OCI-LY7 (cell line): ENCODE results near the gene HID1. TPM values are rescaled to one million over a fixed set of nuclear protein-coding genes. Genes with fewer than 3 reads are reported as not detected.

ENCODE experiments used
- BruUV-seq: library from RNA; stranded (reverse); fragments of 400-500 nt; replicated peaks from 2 replicates; lab custom pipeline; 2021; lab: Mats Ljungman, UMichigan
- CTCF ChIA-PET: fragments of 300-600 bp; sonication (Branson Sonifier 250); formaldehyde crosslinking; loops from one replicate; lab custom pipeline; 2022; ENCODE audit warnings: antibody characterized with exemption; ENCODE audit not compliant: unreplicated experiment; lab: Charles Lee
- POLR2A ChIA-PET: fragments of 300-600 bp; sonication (Branson Sonifier 250); formaldehyde crosslinking; loops from one replicate; lab custom pipeline; 2022; ENCODE audit warnings: antibody characterized with exemption; lab: Charles Lee
- DNase-seq: peaks from one replicate; pipeline ENCODE4 v3.0.0-alpha.2; 2015; ENCODE audit warnings: low spot score
- H2AFZ ChIP-seq: fragments of 200-600 bp; sonication (generic), shearing (Covaris generic); 2 replicates; pipeline ENCODE4 v1.6.1; 2014; ENCODE audit warnings: mild to moderate bottlenecking, antibody characterized with exemption, low read length, moderate library complexity
- H3K27ac ChIP-seq: fragments of 200-600 bp; sonication (generic); 2 replicates; pipeline ENCODE4 v1.5.1; 2014; ENCODE audit warnings: mixed run types, low read depth, mild to moderate bottlenecking, moderate library complexity, low read length, inconsistent platforms; ENCODE audit not compliant: poor library complexity, severe bottlenecking
- H3K36me3 ChIP-seq: fragments of 200-600 bp; sonication (generic); 2 replicates; pipeline ENCODE4 v1.6.1; 2014; ENCODE audit warnings: mild to moderate bottlenecking, antibody characterized with exemption, low read length, moderate library complexity, mixed read lengths; ENCODE audit not compliant: insufficient read depth
- H3K4me1 ChIP-seq: fragments of 200-600 bp; sonication (generic); 2 replicates; pipeline ENCODE4 v1.5.1; 2014; ENCODE audit warnings: mild to moderate bottlenecking, low read length; ENCODE audit not compliant: insufficient read depth, poor library complexity, severe bottlenecking
- H3K4me2 ChIP-seq: fragments of 200-600 bp; sonication (generic); 2 replicates; pipeline ENCODE4 v1.6.1; 2014; ENCODE audit warnings: mild to moderate bottlenecking, low read length
- H3K4me3 ChIP-seq: fragments of 200-600 bp; sonication (generic); 2 replicates; pipeline ENCODE4 v1.5.1; 2014; ENCODE audit warnings: mild to moderate bottlenecking, low read depth, low read length; ENCODE audit not compliant: poor library complexity, severe bottlenecking
- H3K79me2 ChIP-seq: fragments of 200-600 bp; sonication (generic); 2 replicates; pipeline ENCODE4 v1.6.1; 2016; ENCODE audit warnings: low read depth, mild to moderate bottlenecking, low read length, moderate library complexity, mixed read lengths; ENCODE audit not compliant: insufficient read depth
- H3K9me2 ChIP-seq: fragments of 200-600 bp; sonication (generic); 2 replicates; pipeline ENCODE4 v1.6.1; 2016; ENCODE audit warnings: mild to moderate bottlenecking, low read length, mixed read lengths; ENCODE audit not compliant: insufficient read depth
- H3K9me3 ChIP-seq: fragments of 200-600 bp; sonication (generic); 2 replicates; pipeline ENCODE4 v1.6.1; 2014; ENCODE audit warnings: mild to moderate bottlenecking, mixed run types, low read length, mixed read lengths
- H4K20me1 ChIP-seq: fragments of 200-600 bp; sonication (generic); 2 replicates; pipeline ENCODE4 v1.6.1; 2014; ENCODE audit warnings: mild to moderate bottlenecking, antibody characterized with exemption, low read length, moderate library complexity, mixed read lengths; ENCODE audit not compliant: insufficient read depth
- EZH2phosphoT487 ChIP-seq: fragments of 200-600 bp; sonication (generic); IDR thresholded peaks from 2 replicates; pipeline ENCODE4 v1.6.1; 2018; ENCODE audit warnings: low read depth, borderline replicate concordance, mild to moderate bottlenecking, mixed run types, antibody characterized with exemption, low read length, moderate library complexity, mixed read lengths
- intact Hi-C: fragments of 100-400 bp; cut with micrococcal nuclease; formaldehyde crosslinking; loops from one replicate; pipeline ENCODE4 v1.10.0; 2022; ENCODE audit not compliant: unreplicated experiment
- total RNA-seq, 2 experiments: library from RNA; depleted of rRNA in 1 of 2; stranded (reverse); fragments of >200 nt in 1 of 2; shearing (Covaris generic) in 1 of 2; gene quantifications; 2 replicates each; pipeline ENCODE4 v1.2.3, GENCODE V29; 2014 to 2022
- TF ChIP-seq, protein P1 (sequence below): fragments of 200-600 bp; sonication (generic); conservative IDR thresholded peaks from 2 replicates; pipeline ENCODE4 v1.5.1; 2014; ENCODE audit warnings: mild to moderate bottlenecking, antibody characterized with exemption, low read length, moderate library complexity, mixed read lengths

The HID1 gene
- total RNA-seq, 2 experiments from 2014 or later: 0.35 to 8.5 TPM

DNA sequence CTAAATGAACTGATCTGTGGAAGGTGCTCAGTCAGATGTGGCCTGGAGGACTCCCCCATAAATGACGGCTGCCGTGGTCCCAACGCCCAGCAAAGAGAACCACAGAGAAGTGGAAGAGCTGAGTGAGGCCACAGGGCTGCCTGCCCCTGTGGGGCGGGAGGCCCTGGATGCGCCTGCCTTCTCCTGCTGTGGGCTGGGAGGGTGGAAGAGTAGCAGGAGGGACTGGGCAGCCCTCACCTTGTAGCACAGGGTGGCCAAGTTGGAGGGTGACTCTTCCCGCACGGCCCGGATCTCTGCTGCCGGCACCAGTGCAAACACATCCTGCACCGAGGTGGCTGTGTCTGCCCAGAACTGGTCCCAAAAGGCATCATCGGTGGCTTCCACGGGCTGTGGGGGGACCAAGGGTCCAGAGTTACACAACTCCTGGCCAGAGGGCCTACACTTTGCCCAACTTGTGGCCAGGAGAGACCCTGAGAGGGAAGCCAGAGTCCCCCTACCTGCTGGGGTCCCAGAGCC, 8.3 kb downstream of the HID1 start:
- DNase-seq: no peak
- no TSS peak for BruUV-seq
- no peak overlapping the region for H3K27ac ChIP-seq
- intact Hi-C loops: no loop called here
- no peak overlapping the region for H2AFZ ChIP-seq
- no peak overlapping the region for H3K4me3 ChIP-seq
- H4K20me1 ChIP-seq: no peaks in the 10 kb centered on the region
- peaks cover 7% of the 10 kb centered on the region for H3K4me1 ChIP-seq
- H3K4me2 ChIP-seq: no peak overlapping the region
- H3K9me2 ChIP-seq: no peaks in the 10 kb centered on the region
- H3K79me2 ChIP-seq: no peaks in the 10 kb centered on the region
- H3K9me3 ChIP-seq: no peaks in the 10 kb centered on the region
- POLR2A ChIA-PET: interaction anchor here (0.7 kb wide), 2 partner anchors 47 to 60 kb away, joined by 3 read pairs; no protein-coding TSS in a partner anchor
- no peak for TF ChIP-seq EZH2phosphoT487
- TF ChIP-seq, protein P1, sequence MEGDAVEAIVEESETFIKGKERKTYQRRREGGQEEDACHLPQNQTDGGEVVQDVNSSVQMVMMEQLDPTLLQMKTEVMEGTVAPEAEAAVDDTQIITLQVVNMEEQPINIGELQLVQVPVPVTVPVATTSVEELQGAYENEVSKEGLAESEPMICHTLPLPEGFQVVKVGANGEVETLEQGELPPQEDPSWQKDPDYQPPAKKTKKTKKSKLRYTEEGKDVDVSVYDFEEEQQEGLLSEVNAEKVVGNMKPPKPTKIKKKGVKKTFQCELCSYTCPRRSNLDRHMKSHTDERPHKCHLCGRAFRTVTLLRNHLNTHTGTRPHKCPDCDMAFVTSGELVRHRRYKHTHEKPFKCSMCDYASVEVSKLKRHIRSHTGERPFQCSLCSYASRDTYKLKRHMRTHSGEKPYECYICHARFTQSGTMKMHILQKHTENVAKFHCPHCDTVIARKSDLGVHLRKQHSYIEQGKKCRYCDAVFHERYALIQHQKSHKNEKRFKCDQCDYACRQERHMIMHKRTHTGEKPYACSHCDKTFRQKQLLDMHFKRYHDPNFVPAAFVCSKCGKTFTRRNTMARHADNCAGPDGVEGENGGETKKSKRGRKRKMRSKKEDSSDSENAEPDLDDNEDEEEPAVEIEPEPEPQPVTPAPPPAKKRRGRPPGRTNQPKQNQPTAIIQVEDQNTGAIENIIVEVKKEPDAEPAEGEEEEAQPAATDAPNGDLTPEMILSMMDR: no peak
- H3K36me3 ChIP-seq: no peaks in the 10 kb centered on the region
- CTCF ChIA-PET: interaction anchor here (0.6 to 1.4 kb wide), 3 partner anchors 8 to 99 kb away, joined by 3 to 4 read pairs (median 4); partner anchors contain the start of genes CDR2L and HID1

DNA sequence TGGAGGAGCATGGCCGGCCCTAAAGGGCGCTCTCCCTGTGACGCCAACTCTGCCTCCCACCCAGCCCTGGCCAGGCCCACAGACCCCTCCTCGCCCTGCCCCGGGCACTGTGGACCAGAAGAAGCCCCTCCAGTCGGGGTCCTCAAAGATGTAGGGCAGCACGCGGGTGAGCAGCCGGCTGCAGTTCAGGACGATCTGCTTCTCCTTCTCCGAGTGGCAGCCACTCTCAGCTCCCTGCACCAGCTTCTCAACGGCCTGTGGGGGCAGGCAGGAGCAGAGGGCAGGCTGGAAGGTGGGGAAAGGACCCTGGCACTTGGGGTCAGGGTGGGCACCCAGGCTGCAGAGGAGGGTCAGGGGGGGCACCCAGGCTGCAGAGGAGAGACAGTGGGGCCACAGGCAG, 8.9 kb downstream of the HID1 start:
- intact Hi-C loops: no loop called here

More for the DNA sequence above, 8.9 kb downstream of the HID1 start:
- TF ChIP-seq, protein P1: peak; percentile 58
- no peak for TF ChIP-seq EZH2phosphoT487
- Histone ChIP-seq H3K4me3 (no peak overlapping the region), H3K79me2 (no peaks in the 10 kb centered on the region), H2AFZ (no peak overlapping the region), H3K9me2 (no peaks in the 10 kb centered on the region), H4K20me1 (no peaks in the 10 kb centered on the region), H3K9me3 (no peaks in the 10 kb centered on the region), H3K27ac (no peak overlapping the region), H3K36me3 (no peaks in the 10 kb centered on the region), H3K4me1 (peaks cover 7% of the 10 kb centered on the region), H3K4me2 (no peak overlapping the region)
- DNase-seq: peak; percentile 26
- POLR2A ChIA-PET: interaction anchor here (0.5 to 0.7 kb wide), 3 partner anchors 10 to 61 kb away, joined by 3 to 6 read pairs (median 3); no protein-coding TSS in a partner anchor
- CTCF ChIA-PET: interaction anchor here (1.0 to 1.4 kb wide), 2 partner anchors 9 to 100 kb away, joined by 3 to 4 read pairs; partner anchors contain the start of gene HID1
- BruUV-seq: no TSS peak
